Esophagus muscularis mucosa (tissue), 4 donors: ENCODE measurements around the gene ZNF184.

Source experiments
- CTCF ChIP-seq, 3 experiments: fragments of 200-600 bp in 2 of 3; fragments of 450-650 bp in 1 of 3; sonication (generic) in 2 of 3; IDR thresholded peaks; one replicate each; pipeline ENCODE4 v1.5.1; 2017 to 2019; ENCODE audit warnings: antibody characterized with exemption in 3 of 3, mild to moderate bottlenecking in 2 of 3, moderate library complexity in 1 of 3
- EP300 ChIP-seq: sonication (generic); formaldehyde crosslinking; IDR thresholded peaks from one replicate; pipeline ENCODE4 v1.6.1; 2017; ENCODE audit warnings: antibody characterized with exemption
- POLR2A ChIP-seq: fragments of 450-650 bp; IDR thresholded peaks from one replicate; pipeline ENCODE4 v1.6.1; 2017; ENCODE audit warnings: antibody characterized with exemption, moderate library complexity, mild to moderate bottlenecking, low read depth

DNA sequence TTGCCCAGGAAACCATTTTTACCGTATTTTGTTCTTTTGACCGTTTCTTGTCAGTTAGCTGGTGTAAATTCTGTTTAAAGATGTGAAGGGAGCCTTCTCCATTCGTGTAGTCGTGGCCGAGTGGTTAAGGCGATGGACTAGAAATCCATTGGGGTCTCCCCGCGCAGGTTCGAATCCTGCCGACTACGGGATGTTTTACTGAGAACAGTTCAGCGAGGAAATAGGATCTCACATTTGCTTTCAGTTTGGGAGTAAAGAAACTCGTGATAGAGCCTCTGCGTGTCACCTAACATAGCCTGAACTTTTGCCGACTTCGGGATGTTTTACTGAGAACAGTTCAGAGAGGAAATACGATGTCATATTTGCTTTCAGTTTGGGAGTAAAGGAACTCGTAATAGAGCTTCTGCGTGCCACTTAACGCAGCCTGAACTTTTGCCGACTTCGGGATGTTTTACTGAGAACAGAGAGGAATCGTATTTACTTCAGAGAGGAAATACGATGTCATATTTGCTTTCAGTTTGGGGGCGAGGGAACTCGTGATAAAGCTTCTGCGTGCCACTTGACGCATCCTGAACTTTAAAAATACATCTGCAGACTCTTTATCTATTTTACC is 5.9 kb upstream of the ZNF184 start:
- no peak for TF ChIP-seq CTCF (IDR thresholded peaks at IDR 0.05)
- no peak for TF ChIP-seq POLR2A
- TF ChIP-seq EP300: no peak
